Activated T-cell treated with anti-CD3 and anti-CD28 coated beads for 48 hours (primary cell): ENCODE measurements around the gene UTY.
"Not testable (repeated sequence)": the region's sequence is repeated elsewhere in the genome, so short reads cannot be mapped to it uniquely, and the experiment has no call there.

Source experiments
- DNase-seq: peaks from one replicate; pipeline ENCODE4 v3.0.0-alpha.2; 2020; ENCODE audit warnings: low read depth

UTY gene

DNA sequence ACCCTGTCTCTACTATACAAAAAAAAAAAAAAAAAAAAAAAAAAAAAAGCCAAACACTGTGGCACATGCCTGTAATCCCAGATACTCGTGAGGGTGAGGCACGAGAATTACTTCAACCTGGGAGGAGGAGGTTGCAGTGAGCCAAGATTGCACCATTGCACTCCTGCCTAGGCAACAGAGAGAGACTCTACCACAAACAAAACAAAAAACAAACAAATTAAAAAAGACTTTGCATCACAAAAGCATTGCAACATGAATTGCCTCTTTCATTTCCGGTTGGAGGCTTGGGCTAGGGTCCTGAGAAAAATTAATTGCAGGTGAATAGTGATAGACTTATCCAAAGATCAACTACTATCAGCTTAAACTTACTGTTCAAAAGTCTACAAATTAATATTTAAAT, 180.4 kb downstream of the UTY start:
- no peak for DNase-seq

DNA sequence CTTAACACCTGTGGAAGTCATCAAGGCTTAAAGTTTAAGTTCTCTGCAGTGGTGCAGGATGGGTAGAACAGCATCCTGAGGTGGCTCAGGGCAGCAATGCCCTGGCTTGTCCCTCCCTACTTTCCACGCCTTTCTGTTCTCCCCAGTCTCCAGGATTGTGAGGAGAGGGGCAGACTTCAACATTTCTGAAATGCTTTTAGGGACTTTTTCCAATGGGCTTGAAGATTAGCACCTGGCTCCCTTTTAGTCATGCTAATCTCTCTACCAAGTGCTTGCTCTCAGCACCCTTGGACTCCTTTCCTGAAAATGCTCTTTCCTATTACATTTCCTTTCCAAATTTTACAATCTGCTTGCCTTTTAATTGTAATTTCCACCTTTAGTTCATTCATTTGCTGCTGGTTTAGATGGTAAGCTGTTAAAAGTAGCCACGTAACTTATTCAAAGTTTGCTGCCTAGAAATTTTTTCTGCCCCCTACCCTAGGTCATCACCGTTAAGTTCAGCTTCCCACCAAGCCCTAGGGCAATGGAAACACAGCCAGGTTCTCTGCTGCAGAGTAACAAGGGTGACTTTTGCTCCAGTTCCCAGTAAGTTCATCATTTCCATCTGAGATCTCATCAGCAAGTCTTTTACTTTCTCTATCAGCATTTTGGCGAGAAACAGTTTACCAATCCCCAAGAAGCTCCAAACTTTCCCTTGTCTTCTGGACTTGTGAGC, 183.5 kb downstream of the UTY start:
- DNase-seq = no peak

DNA sequence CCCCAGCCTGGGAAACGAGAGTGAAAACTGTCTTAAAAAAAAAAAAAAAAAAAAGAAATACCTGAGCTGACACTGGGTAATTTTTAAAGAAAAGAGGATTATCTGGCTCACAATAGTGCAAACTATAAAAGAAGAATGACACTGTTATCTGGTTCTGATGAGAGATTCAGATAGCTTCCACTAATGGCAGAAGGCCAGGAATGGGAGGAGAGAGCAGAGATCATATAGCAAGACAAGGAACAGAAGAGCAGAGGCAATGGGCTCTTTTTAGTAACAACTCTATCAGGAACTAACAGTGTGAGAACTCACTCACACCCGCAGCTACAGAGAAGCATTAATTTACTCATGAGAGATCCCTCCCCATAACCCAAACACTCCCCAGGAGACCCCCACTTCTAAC, 184.8 kb downstream of the UTY start:
- no peak for DNase-seq

DNA sequence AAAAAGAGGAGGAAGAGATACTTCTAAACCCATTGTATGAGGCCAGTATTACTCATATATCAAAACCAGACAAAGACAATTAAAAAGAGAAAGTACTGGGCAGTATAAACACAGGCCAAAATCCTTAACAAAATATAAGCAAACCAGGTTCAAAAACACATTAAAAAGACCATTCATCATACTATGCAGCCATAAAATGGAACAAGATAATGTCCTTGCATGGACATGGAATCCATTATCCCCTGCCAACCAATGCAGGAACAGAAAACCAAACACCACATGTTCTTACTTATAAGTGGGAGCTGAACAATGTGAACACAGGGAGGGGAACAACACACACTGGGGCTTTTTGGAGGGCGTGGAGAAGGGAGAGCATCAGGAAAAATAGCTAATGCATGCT, 188.6 kb downstream of the UTY start:
- no peak for DNase-seq

DNA sequence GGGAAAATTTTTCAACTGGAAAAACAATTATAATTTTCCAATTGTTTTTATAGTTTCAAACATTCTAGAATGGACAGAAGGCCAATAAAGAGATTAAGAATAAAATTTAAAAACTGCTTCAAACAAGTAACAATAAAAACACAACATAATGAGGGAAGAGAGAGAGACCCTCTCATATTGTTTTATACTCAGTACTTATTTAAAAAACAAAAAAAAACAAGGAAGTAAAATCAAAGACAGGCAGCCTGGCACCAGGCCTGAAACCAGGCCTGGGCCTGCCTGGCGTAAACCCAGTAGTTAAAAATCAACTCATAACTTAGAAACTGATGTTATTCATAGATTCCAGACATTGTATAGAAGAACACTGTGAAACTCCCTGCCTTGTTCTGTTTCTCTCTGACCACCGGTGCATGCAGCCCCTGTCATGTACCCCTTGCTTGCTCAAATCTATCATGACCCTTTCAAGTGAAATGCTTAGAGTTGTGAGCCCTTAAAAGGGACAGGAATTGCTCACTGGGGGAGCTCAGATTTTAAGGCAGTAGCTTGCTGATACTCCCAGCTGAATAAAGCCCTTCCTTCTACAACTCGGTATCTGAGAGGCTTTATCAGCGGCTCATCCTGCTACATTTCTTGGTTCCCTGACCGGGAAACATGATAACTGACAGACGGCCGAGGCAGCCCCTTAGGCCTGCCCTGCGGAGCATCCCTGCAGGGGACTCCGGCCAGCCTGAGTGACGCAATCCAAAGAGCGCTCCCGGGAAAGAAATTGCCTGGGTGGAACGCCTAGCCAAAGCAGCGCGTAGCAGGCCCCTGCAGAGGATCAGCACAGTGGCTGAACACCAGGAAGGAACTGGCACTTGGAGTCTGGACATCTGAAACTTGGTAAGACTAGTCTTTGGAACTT, 197.4 kb downstream of the UTY start:
- DNase-seq = not testable (repeated sequence)

DNA sequence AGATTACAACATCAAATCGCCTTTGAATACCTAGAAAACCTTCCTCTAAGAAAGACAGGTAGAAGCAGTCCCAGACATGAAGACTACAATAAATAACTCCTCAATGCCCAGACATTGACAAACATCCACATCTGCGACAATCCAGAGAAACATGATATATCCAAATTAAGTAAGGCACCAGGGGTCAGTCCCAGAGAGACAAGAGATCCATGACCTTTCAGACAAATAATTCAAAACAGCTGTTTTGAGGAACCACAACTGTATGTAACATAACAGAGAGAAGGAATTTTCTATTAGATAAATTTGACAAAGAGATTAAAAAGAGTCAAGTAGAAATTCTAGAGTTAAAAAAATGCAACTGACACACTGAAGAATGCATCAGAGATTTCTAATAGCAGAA, 200.3 kb downstream of the UTY start:
- DNase-seq = no peak

DNA sequence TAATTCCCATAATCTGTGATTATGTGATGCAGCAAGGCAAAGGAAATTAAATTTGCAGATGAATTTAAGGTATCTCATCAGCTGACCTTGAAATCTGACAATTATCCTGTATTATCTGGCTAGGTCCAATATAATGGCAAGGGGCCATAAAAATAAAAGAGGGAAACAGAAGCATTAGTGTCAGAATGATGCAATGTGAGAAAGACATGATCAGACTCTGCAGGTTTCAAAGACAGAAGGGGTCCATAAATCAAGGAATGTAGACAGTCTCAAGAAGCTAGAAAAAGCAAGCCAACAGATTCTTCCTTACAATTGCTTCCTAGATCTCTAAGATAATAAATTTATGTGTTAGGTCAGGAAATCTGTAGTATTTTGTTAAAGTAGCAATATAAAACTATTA, 208.1 kb downstream of the UTY start:
- no peak for DNase-seq

DNA sequence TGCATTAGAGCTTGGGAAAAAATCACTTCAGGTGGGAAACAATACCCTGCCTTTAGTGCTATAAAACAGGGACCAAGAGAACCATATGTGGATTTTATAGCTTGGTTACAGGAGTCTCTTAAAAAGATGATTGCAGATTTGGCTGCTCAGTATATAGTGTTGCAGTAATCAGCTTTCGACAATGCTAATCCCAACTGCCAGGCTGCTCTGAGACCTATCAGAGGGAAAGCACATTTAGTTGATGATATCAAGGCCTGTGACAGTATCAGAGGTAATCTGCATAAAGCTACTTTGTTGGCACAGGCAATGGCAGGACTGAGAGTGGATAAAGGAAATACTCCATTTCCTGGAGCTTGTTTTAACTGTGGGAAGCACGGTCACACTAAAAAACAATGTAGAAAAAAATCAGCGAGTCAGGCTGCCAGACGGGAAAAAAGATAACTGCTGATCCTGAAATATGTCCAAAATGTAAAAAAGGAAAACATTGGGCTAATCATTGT, 225.8 kb downstream of the UTY start:
- DNase-seq = not testable (repeated sequence)

DNA sequence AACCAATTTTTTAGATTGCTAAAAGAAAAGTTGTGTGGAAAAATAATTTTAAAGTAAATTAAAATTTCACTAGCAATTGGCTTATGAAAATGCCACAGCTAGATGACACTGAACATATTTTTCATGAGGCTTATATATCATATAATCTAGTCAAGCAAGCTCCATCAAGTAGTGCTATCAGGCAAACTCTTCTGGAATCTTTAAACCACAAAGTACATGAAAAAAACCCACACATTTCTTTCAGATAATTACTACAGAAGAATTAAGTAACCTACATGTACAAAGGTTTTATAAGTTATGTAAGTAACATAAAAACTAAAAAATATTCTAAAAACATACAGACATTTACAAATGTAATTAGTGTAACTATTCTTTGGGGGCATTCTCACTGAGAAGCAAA, 229.4 kb downstream of the UTY start:
- no peak for DNase-seq

DNA sequence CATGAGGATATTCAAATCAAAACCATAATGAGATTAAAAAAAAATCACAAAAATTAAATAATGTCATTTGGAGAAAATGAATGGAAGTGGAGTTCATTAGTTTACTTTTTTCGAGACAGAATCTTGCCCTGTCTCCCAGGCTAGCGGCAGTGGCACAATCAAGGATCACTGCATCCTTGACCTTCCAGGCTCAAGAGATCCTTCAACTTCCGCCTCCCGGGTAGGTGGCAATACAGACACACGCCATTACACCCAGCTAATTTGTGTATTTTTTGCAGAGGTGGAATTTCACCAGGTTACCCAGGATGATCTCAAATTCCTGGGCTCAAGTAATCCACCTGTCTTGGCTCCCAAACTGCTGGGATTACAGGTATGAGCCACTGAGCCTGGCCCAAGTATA, 236.1 kb downstream of the UTY start:
- DNase-seq = no peak

DNA sequence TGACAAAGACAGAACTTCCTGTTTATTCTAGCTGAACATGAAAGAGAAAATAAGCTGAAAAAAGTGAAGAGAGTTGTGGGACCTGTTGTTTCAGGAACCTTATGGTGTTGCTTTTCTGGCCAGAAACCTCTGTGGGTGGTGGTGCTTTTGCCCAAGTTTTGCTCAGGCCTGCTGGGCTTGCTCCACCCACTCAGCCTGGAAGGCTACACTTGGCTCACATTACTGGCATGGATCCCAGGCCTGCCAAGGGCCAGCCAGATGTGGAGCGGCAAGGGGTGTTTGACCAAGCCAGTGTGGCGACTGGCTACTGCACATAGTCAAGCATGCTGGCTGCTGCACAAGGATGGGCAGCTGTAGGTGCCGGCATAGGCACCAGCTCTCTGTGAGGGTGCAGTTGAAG, 245.9 kb downstream of the UTY start:
- DNase-seq = no peak

DNA sequence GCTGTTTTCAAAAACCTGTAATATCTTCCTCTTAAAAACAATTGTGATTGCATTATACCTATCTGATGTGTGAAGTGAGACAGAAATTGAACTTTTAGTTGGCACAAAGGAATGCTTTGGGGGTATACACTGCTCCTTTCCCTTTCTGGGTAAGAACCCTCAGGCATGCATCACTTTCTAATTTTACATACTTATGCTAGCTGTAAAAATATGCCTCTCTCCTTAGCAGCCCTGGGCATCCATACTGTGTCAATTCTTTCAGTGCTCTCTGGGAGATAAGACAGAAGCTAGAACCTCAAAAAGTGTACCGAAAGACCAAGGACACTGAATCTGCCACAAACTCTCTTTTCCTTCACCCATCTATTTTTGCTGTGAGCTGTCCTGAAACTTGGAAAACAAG, 246.7 kb downstream of the UTY start:
- no peak for DNase-seq

DNA sequence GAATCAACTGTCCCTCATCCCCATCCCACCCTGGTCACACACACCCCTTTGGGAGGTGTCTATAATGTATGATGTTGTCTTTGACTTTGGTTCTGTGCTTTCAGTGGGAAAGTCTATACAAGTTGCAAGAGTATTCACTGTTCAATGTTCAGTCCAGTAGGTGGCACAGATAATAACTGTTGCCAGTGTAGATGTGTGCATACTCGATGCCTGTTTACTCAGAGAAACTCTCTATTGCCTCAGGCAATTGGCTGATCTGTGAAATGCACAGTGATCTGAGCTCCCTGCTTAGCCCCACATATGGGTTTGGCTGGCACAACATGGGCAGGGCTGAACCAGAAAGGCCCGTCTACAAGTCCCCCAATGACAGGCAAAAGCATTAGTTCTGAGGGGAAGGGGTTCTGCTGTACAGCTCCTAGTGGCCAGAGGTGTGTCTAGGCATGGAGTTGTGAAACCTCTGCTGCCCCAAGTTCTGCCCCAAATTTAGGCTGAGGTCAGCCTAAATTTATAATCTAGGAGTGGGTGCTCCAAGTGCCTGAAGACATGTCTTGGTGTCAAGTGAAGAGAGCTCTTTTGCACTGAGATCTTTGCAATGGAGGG, 252.4 kb downstream of the UTY start:
- DNase-seq = no peak

DNA sequence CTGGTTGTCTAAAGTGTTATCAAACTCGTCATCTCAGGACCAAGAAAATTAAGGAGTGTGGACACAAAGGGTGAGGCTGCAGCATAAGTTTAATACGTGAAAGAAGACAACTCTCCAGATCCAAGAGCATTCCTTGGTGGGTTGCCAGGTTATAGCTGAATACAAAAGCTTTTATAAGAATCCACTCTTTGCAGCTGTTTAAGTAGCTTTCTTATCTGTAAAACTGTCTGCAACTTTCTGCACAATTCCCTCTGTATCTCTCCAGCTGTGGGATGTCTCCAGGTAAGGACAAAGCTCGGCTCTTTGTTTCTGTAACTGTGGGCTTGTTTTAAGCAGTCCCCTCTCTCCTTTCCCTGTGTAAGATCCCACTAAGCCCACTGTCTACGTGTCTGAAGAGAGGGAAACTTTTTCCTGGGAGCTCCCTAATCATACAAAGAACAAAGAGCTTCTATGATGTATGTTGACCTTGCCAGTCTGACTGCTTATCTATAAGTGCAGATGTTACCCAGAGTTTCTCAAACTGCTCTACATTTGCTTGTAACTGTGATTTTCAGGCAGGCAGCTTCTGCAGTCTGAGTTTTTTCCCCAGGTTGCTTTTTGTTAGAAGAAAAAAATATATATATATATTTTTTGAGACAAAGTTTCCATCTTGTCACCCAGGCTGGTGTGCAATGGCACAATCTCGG, 268.7 kb downstream of the UTY start:
- DNase-seq = no peak

DNA sequence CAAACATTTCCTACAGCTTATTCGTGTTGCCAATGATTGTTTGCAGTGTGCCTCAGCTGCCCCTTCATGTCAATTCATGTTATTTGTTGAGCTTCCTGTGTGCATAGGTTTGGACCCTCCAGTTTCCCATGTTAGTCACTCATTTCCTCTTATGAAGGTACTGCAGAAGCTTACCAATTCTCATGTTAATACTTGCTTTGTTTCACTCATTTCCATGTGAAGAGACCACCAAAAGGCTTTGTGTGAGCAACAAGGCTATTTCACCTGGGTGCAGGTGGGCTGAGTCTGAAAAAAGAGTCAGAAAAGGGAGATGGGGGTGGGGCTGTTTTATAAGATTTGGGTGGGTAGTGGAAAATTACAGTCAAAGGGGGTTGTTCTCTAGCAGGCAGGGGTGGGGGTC, 274.6 kb downstream of the UTY start:
- DNase-seq = no peak
